Germinal center (tissue), 1 donor: ENCODE results near the gene RNU1-4.
"Not testable (repeated sequence)": the region's sequence is repeated elsewhere in the genome, so short reads cannot be mapped to it uniquely, and the experiment has no call there.

Experiments used
- DNase-seq: peaks from one replicate; pipeline ENCODE4 v3.0.0; 2012; ENCODE audit warnings: mixed read lengths, low spot score

Gene RNU1-4

DNA sequence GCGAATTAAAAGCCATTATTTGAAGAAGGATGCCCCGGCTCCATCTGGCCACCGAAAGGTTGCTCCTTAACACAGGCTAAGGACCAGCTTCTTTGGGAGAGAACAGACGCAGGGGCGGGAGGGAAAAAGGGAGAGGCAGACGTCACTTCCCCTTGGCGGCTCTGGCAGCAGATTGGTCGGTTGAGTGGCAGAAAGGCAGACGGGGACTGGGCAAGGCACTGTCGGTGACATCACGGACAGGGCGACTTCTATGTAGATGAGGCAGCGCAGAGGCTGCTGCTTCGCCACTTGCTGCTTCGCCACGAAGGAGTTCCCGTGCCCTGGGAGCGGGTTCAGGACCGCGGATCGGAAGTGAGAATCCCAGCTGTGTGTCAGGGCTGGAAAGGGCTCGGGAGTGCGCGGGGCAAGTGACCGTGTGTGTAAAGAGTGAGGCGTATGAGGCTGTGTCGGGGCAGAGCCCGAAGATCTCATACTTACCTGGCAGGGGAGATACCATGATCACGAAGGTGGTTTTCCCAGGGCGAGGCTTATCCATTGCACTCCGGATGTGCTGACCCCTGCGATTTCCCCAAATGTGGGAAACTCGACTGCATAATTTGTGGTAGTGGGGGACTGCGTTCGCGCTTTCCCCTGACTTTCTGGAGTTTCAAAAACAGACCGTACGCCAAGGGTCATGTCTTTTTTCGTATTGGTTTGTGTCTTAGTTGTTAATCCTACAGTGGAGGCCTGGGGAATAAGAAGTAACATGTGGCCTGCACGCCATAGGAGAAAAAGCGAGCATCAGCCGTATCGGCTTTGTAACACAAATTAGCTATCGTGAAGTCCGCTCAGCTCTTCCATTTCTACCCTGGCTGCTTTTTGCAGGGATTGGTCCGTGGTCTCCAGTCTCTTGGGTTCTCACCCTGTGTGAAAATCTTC lies at the start of gene RNU1-4:
Gene RNU1-4, plus strand, starts transcription at position 470 of the 918 bp plus-strand sequence.
- not testable (repeated sequence) for DNase-seq

DNA sequence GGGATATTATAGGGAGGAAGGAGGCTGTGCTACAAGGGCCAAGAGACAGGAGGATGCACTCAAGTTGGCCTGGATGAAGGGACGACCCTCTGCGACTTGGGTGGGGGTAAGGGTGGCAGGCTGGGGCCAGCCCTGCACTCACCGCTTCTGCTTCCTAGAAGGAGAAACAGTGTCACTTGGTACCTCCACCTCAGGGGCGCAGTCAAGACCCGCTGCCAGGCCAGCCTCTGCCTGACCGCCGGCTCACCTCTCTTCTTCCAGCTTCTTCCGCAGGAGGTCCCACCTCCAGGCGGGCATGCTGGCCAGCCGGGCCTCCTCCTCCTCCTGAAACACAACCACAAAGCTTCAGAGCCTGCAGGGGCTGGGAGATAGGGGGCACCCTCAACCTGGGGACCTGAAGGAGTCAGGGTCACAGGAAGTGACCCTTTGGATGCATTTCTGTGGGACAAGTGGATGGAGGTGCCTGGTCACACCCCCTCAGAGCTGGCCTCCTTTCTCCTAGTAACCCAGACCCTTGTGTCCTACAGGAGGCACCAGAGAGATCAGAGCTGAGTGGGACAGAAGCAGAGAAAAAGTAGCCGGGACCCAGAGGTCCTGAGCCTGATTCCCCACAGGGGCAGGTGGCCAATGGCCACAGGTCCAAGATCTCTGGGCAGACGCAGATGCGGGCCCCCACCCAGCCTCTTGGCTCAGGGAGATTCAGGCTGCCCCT lies 49.2 kb upstream of the RNU1-4 start:
- not testable (repeated sequence) for DNase-seq

DNA sequence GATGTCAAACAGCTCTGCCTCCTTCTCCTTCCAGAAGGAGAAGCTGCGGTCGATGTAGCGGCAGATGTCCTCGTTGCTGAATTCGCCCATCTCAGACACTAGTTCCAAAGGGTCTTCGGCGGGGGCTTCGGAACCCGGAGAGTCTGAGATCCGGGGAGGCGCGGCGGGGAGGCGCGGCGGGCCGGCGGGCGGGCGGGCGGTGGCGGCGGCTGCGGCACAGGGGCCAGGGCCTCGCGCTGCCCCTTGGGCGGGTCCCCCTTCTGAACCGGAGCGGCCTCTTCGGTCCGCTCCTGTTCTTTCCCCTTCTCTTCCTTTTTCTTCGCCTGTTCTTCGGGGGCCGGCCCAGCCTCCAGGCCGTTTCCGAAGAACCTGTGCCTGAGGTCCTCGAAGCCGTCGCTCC lies 48.0 kb upstream of the RNU1-4 start:
- not testable (repeated sequence) for DNase-seq

DNA sequence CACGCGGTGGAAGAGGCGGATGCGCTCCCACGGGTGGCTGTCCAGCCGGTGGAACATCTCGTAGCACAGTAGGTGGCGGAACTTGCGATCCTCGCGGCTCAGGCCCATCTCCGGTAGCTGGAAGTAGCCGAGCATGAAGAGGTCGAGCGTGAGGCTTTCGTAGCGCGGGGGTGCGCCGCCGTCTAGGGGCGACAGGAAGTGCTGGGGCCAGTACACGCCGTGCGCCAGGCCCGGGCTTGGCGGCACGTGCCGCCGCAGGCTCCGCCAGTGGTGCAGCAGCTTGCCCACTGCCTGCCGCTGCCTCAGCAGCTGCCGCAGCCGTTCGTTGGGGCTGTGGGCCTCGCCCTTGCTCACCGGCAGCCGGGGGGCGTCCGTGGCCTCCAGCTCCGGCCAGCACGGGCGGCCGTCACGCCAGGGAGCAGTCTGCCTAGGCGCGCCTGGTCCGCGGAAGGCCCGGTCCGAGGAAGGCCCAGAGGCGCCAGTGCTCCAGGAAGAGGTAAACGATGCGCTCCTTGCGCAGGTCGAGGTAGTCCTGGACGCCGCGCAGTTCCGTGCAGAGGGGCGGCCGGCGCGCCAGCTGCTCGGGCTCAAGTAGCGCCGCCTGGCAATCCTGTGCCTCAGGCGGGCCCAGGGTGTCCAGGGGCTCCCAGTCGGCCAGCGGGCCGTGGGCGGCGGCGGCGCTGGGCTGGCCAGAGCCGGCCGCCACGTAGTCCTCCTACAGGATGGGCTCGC lies 47.4 kb upstream of the RNU1-4 start:
- not testable (repeated sequence) for DNase-seq

DNA sequence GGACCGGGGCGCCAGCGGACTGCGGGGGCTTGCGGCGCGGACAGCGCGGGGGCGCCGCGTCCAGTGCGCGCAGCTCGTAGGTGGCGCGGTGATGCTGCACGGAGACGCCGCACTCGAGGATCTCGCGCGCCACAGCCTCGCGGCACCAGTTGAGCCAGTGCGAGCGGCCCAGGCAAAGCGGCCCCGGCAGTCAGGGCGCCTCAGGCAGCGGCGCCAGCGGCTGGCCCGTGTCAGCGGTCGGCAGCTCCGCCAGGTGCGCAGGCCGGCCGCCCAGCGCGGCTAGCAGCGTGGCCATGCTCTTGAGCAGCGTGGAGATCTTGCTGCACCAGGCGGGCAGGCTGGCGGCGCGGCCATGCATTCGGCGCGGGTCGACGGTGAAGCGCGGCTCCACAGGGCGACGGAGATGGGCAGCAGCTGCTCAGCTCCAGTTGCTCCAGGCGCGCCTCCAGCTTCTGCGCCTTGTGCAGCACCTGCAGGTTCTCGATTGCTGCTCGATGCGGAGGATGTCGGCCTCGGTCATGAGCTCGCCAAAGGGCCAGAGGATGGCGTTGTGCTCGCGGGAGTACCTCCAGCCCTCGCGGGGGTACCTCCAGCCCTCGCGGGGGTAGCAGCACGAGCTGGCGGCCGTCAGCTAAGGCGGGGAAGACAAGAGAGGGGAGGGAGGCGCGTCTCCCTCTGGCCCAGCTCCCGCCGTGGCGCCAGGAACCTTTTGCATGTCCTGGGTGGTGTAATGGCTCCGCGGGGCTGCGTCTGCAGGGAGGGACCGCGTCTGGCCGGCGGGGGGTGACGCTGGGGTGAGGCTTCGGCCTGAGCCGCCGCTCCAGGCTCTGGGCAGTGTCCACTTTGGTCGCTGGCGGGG lies 46.6 kb upstream of the RNU1-4 start:
- DNase-seq: not testable (repeated sequence)

DNA sequence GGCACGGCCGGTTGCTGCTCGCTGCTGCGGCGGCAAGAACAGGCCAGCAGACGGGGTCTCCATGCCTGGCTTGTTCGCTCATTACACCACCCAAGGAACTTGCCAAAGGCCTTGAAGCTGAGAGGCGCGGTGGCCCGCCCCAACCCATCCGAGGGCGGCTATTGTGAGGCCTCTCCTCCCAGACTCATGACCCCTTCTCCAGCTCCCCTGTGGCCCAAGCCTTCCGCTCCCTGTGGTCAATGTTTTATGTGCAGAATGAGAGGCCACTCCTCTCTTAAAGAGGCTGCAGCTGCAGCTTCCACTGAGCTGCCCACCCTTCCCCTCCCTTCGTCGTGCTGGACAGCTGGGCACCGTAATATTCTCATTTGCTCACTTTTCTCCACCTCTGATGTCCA lies 46.0 kb upstream of the RNU1-4 start:
- DNase-seq: not testable (repeated sequence)

DNA sequence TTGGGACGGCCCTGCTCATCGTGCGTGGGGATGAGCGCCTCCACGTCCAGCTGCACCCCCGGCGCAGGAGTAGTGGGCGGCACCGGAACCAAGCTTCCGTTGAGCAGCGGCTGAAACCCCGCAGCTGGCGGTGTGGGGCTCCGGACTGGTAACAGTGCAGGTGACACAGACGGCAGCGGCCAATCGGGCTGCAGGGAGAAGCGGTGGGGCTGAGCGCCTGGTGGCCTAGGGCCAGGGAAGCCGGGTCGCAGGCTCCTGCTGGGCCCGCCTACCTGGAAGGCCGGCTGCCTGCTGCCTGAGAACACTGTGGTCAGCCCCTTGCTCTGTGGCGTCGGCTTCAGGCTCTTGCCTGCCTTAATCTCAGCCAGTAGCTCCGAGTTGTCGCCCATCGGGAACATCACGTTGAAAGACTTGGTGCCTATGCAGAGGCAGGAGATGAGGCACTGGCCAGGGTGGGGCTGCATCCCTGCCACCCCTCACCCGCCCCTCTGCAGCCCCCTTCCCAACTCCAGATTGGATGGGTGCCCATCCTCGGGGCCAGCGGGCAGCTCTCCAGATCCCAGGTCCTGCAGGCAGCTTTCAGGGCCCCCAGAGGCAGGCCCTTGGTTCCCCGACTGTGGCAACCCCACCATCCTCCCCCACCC lies 43.7 kb upstream of the RNU1-4 start:
- not testable (repeated sequence) for DNase-seq

DNA sequence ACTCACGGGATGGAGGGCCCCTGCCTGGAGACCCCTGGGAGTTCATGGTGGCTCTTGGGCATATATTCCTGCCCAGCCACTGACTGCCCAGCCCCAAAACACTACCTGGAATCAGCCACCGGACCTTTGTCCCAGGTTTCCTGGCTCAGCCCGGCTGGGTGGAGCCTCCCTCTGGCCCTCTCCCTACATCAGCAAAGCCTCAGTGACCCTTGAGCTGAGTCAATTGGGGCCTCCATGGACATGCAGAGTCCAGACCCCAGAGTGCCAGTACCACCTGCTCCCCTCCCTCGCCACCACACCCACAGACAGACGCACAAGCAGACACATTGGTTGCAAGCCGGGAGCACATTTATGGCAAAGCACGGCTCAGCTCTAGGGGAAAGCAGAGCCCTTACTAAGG lies 43.2 kb upstream of the RNU1-4 start:
- DNase-seq: not testable (repeated sequence)

DNA sequence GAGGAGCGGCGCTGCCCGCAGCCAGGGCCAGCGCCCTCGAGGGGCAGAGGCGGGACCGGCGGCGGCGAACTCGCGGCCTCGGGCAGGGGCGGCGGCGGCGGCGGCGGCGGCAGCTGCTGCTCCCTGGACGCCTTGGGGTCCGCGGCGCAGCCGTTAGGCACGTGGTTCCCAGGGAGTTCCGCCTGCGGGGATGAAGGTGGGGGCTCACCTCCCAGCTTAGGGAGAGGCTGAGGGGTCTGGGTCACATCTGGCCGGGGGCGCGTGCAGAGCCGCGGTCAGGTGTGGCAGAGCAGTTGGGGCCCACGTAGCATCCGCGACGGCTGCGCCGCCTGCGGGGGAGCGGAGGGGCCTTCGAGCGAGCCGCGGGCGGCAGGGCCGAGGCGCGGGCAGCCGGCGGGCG lies 40.9 kb upstream of the RNU1-4 start:
- DNase-seq: not testable (repeated sequence)

- not testable (repeated sequence) for DNase-seq
Observed at GRCh38 chr1:16700138-16700895, 40.0 kb upstream of the RNU1-4 start.

- not testable (repeated sequence) for DNase-seq
Observed at GRCh38 chr1:16701189-16701588, 39.1 kb upstream of the RNU1-4 start.

DNA sequence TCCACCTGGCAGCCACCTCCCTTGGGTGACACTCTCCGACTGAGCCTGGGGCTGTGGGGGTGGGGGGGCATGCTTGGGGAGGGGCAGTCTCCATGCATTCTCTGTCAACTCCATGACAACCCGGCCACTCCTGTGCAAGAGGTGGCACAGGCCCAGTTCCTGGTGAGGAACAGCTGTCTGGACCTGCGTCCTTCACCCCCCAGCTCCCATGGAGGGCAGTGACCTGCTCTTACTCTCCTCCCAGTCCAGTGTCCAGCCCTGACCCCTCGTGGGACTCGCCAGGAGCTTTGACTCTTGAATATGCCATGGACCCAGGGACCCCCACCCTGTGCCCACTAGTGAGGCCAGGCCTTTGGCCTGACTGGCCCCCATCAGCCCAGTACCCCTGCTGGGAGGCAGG lies 38.0 kb upstream of the RNU1-4 start:
- not testable (repeated sequence) for DNase-seq

DNA sequence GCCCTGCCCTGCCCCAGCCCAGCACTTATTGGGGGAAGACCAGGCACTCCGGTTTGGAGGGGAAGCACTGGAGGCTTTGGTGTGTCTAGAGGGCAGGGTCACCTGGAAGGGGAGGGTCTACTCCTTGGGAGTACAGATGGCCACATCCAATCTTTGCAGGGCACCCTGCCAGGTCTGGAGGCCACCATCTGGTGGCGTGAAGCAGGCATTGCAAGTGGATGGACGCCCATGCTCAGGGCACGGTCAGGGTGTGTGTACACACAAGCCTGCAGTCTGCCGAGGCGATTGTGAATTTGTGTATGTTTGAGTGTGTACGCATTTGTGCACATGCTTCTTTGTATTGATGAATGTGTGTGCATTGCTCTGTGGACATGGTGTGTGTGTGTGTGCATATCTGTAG lies 37.2 kb upstream of the RNU1-4 start:
- DNase-seq: not testable (repeated sequence)

- DNase-seq: not testable (repeated sequence)
Observed at GRCh38 chr1:16703602-16704001, 36.7 kb upstream of the RNU1-4 start.

GRCh38 chr1:16704076-16704475 lies 36.2 kb upstream of the RNU1-4 start:
- DNase-seq: not testable (repeated sequence)

DNA sequence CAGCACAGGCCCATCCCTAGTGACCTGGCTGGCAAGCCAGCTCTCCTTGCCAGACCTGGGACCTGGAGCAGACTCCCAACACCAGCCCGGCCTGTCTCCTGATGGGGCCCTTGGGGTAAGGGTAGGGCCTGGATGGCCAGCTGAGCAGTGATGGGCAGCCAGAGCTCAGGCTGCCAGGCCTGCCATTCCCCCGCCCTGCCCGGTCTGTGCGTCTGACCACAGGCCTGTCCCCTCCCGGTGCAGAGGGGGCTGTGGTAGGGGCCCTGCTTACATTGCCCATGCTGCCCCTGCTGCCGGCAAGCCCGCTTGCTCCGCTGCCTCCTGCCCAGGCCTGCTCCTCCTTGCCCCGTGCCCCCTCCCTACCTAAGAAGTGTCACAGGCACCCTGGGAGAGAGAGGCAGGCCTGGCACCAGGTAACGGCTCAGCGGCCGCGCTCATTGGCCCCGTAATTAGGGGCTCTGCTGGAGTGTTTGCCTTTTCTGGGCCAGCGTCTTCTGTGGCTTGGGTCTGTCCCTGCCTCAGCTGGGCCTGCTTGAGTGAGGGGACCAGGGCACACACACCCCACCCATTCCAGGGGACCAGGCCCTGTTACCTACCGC lies 35.7 kb upstream of the RNU1-4 start:
- DNase-seq: not testable (repeated sequence)

GRCh38 chr1:16706302-16706701 lies 34.0 kb upstream of the RNU1-4 start:
- DNase-seq: not testable (repeated sequence)

- not testable (repeated sequence) for DNase-seq
Observed at GRCh38 chr1:16707130-16708093, 32.9 kb upstream of the RNU1-4 start.
